ENCODE measurements around the gene QSOX1.

QSOX1 gene

GRCh38 chr1:180235077-180235501 lies 80.4 kb downstream of the QSOX1 start:
- Histone ChIP-seq H3K27me3 (ENCODE audit: control insufficient read depth, insufficient read depth, low read length) (peaks cover 60% of the 10 kb centered on the region), H3K4me3 (ENCODE audit: low read length) (peak overlapping the region; percentile 10; the same call in 1 of the 2 replicates), H3K27ac (ENCODE audit: low read length) (no peak overlapping the region), H3K4me1 (ENCODE audit: control insufficient read depth, insufficient read depth, low read length) (peaks cover 8% of the 10 kb centered on the region), H3K9me3 (ENCODE audit: control insufficient read depth, insufficient read depth, low read length) (no peaks in the 10 kb centered on the region), H3K36me3 (ENCODE audit: control insufficient read depth, insufficient read depth, low read length) (no peaks in the 10 kb centered on the region)
- no CpG with 5 or more reads among the region's 30 CpGs for WGBS (ENCODE audit: insufficient coverage, insufficient read length)
- no peak for DNase-seq (ENCODE audit: low read depth, low spot score)

DNA sequence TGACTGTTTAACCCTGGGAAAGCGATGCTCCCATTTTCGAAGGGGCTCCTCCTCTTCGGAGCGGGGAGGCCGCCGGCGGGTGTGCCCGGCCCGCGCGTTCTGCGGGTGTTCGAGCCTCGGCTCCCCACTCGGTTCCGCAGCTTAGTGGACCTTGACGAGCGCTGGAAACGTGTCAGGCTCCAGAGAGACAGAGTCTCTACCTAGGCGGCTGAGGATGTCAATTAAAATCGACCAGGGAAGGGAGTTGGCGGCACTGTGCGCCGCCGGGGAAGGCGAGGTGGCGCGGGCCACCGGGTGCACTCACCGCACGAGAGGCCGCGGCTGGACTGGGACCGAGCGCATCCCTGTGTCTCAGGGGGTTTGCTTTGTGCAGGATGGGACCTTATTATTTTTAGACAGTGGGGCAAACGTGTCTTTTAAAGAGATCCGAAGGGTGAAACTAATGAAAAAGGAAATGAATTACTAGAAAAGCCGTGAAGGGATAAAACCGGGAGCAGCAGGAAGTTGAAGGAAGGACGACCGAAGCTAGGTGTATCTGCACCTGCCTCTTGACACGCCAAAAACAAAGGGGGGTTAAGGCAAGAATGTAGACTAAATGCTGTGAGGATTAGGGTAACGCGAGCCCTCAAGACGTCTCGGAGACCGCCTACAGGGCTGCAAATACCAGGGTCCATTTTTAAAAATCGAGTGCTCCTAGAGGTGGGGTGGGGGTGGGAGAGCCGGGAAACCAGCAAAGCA lies 81.0 kb downstream of the QSOX1 start:
- H3K27me3 ChIP-seq (ENCODE audit: control insufficient read depth, insufficient read depth, low read length): peaks cover 60% of the 10 kb centered on the region
- peak overlapping the region; percentile 10; the same call in 1 of the 2 replicates for H3K4me3 ChIP-seq (ENCODE audit: low read length)
- H3K36me3 ChIP-seq (ENCODE audit: control insufficient read depth, insufficient read depth, low read length): no peaks in the 10 kb centered on the region
- DNase-seq (ENCODE audit: low read depth, low spot score): no peak
- no CpG with 5 or more reads among the region's 49 CpGs for WGBS (ENCODE audit: insufficient coverage, insufficient read length)
- H3K9me3 ChIP-seq (ENCODE audit: control insufficient read depth, insufficient read depth, low read length): no peaks in the 10 kb centered on the region
- H3K27ac ChIP-seq (ENCODE audit: low read length): no peak overlapping the region
- peaks cover 8% of the 10 kb centered on the region for H3K4me1 ChIP-seq (ENCODE audit: control insufficient read depth, insufficient read depth, low read length)

GRCh38 chr1:180236698-180237509 lies 82.2 kb downstream of the QSOX1 start:
- no CpG with 5 or more reads among the region's 16 CpGs for WGBS (ENCODE audit: insufficient coverage, insufficient read length)
- no peak overlapping the region for H3K4me3 ChIP-seq (ENCODE audit: low read length)
- no peaks in the 10 kb centered on the region for H3K9me3 ChIP-seq (ENCODE audit: control insufficient read depth, insufficient read depth, low read length)
- H3K36me3 ChIP-seq (ENCODE audit: control insufficient read depth, insufficient read depth, low read length): no peaks in the 10 kb centered on the region
- peaks cover 9% of the 10 kb centered on the region for H3K4me1 ChIP-seq (ENCODE audit: control insufficient read depth, insufficient read depth, low read length)
- DNase-seq (ENCODE audit: low read depth, low spot score): no peak
- peaks cover 56% of the 10 kb centered on the region for H3K27me3 ChIP-seq (ENCODE audit: control insufficient read depth, insufficient read depth, low read length)
- H3K27ac ChIP-seq (ENCODE audit: low read length): no peak overlapping the region

- Histone ChIP-seq H3K27me3 (ENCODE audit: control insufficient read depth, insufficient read depth, low read length) (peaks cover 45% of the 10 kb centered on the region), H3K4me3 (ENCODE audit: low read length) (no peak overlapping the region), H3K9me3 (ENCODE audit: control insufficient read depth, insufficient read depth, low read length) (no peaks in the 10 kb centered on the region), H3K4me1 (ENCODE audit: control insufficient read depth, insufficient read depth, low read length) (peaks cover 10% of the 10 kb centered on the region), H3K36me3 (ENCODE audit: control insufficient read depth, insufficient read depth, low read length) (no peaks in the 10 kb centered on the region), H3K27ac (ENCODE audit: low read length) (no peak overlapping the region)
- DNase-seq (ENCODE audit: low read depth, low spot score): no peak
- no CpG with 5 or more reads among the region's 7 CpGs for WGBS (ENCODE audit: insufficient coverage, insufficient read length)
Observed at GRCh38 chr1:180237869-180238476, 83.3 kb downstream of the QSOX1 start.

- Histone ChIP-seq H3K9me3 (ENCODE audit: control insufficient read depth, insufficient read depth, low read length) (no peaks in the 10 kb centered on the region), H3K4me1 (ENCODE audit: control insufficient read depth, insufficient read depth, low read length) (peaks cover 6% of the 10 kb centered on the region; the same call in 1 of the 2 replicates), H3K27ac (ENCODE audit: low read length) (no peak overlapping the region), H3K4me3 (ENCODE audit: low read length) (no peak overlapping the region), H3K27me3 (ENCODE audit: control insufficient read depth, insufficient read depth, low read length) (peaks cover 38% of the 10 kb centered on the region), H3K36me3 (ENCODE audit: control insufficient read depth, insufficient read depth, low read length) (no peaks in the 10 kb centered on the region)
- no CpG with 5 or more reads among the region's 7 CpGs for WGBS (ENCODE audit: insufficient coverage, insufficient read length)
- DNase-seq (ENCODE audit: low read depth, low spot score): no peak
Observed at GRCh38 chr1:180238675-180239074, 84.0 kb downstream of the QSOX1 start.

DNA sequence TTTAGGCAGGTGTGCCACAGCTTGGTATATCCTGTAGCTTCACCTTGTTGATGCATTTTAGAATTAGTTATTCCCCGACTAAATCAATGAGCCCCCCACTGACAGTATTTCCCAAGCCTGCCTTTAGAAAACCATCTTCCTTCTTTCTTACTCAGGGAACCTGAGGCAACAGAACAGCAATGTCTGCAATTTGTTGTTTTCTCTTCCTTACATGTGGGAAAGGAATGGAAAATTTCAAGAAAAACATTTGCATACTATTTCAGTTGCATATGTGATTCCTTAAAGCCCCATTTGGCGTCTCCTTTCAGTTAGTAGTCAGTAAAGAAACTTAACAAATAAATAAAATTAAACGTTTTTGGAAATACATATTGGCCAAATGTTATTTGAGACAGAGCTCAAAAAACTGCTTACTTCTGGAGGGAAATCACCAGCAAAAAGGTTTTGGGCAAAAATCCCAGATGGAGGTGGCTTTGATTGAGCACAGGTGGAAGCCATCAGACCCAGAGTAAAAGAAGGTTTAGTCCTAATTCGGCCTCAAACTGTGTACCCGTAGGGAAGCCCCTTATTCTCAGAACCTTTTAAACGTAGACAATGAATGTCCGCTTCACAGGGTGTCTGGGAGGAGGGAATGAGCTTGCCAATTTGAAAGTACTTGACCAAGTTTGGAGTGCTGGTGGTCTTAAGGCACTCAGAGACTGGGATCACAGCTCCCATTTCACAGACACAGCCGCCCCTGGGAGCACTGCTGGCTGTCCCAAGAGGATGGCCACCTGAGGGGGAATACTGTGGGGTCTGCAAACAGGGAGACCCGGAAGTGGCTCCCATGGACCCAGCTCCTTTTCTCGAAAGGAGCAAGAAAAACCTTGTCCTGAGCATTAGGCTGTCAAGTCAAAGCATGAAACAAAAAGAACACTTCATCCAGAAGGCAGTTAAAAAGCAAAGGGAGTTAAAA lies 84.8 kb downstream of the QSOX1 start:
- Histone ChIP-seq H3K9me3 (ENCODE audit: control insufficient read depth, insufficient read depth, low read length) (no peaks in the 10 kb centered on the region), H3K4me3 (ENCODE audit: low read length) (no peak overlapping the region), H3K36me3 (ENCODE audit: control insufficient read depth, insufficient read depth, low read length) (no peaks in the 10 kb centered on the region), H3K27ac (ENCODE audit: low read length) (no peak overlapping the region), H3K27me3 (ENCODE audit: control insufficient read depth, insufficient read depth, low read length) (peaks cover 31% of the 10 kb centered on the region), H3K4me1 (ENCODE audit: control insufficient read depth, insufficient read depth, low read length) (peaks cover 6% of the 10 kb centered on the region; the same call in 1 of the 2 replicates)
- DNase-seq (ENCODE audit: low read depth, low spot score): no peak
- WGBS (ENCODE audit: insufficient coverage, insufficient read length): no CpG with 5 or more reads among the region's 10 CpGs

- Histone ChIP-seq H3K27me3 (ENCODE audit: control insufficient read depth, insufficient read depth, low read length) (peaks cover 6% of the 10 kb centered on the region; the same call in 1 of the 2 replicates), H3K9me3 (ENCODE audit: control insufficient read depth, insufficient read depth, low read length) (no peaks in the 10 kb centered on the region), H3K4me1 (ENCODE audit: control insufficient read depth, insufficient read depth, low read length) (peaks cover 4% of the 10 kb centered on the region; the same call in 1 of the 2 replicates), H3K4me3 (ENCODE audit: low read length) (no peak overlapping the region), H3K36me3 (ENCODE audit: control insufficient read depth, insufficient read depth, low read length) (no peaks in the 10 kb centered on the region), H3K27ac (ENCODE audit: low read length) (no peak overlapping the region)
- no peak for DNase-seq (ENCODE audit: low read depth, low spot score)
- 100% methylated on average over 3 of the region's 8 CpGs for WGBS (ENCODE audit: insufficient coverage, insufficient read length)
Observed at GRCh38 chr1:180241716-180242544, 87.3 kb downstream of the QSOX1 start.

DNA sequence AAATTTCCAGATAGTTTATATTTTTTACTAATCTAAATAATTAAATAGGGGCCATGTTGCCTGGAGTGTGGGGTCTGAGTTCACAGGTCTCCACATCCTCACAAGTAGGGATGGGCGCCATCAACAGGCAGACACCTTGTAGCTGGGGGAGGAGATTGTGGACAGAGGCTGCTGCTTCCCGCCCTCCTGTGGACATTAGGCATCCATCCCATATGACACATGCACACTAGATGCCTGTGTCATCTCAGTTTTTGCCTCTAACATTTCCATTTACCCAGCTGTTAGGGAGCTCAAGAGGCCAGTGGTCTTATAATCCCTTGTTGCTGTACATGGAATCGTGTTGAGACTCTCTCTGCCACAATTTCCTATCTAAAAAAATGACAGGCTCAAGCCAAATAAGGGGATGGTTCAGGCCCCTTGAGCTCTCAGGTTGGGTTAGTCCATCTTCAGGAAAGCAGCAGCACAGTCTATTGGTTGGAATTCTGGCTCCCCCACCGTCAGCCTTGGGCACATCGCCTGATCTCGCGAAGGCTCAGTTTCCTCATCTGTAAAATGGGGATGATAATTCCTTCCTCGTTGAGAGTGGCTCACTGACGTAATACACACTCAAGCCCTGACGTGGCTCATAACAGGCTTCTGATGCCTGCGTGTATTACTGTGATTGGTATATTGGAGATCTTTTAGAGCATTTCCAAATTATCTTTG lies 89.0 kb downstream of the QSOX1 start:
- Histone ChIP-seq H3K27me3 (ENCODE audit: control insufficient read depth, insufficient read depth, low read length) (no peaks in the 10 kb centered on the region), H3K4me1 (ENCODE audit: control insufficient read depth, insufficient read depth, low read length) (peaks cover 4% of the 10 kb centered on the region; the same call in 1 of the 2 replicates), H3K9me3 (ENCODE audit: control insufficient read depth, insufficient read depth, low read length) (no peaks in the 10 kb centered on the region), H3K4me3 (ENCODE audit: low read length) (no peak overlapping the region), H3K36me3 (ENCODE audit: control insufficient read depth, insufficient read depth, low read length) (no peaks in the 10 kb centered on the region), H3K27ac (ENCODE audit: low read length) (no peak overlapping the region)
- no peak for DNase-seq (ENCODE audit: low read depth, low spot score)
- no CpG with 5 or more reads among the region's 11 CpGs for WGBS (ENCODE audit: insufficient coverage, insufficient read length)

- no CpG with 5 or more reads among the region's 6 CpGs for WGBS (ENCODE audit: insufficient coverage, insufficient read length)
- Histone ChIP-seq H3K27me3 (ENCODE audit: control insufficient read depth, insufficient read depth, low read length) (no peaks in the 10 kb centered on the region), H3K4me1 (ENCODE audit: control insufficient read depth, insufficient read depth, low read length) (peaks cover 6% of the 10 kb centered on the region; the same call in 1 of the 2 replicates), H3K4me3 (ENCODE audit: low read length) (no peak overlapping the region), H3K27ac (ENCODE audit: low read length) (no peak overlapping the region), H3K9me3 (ENCODE audit: control insufficient read depth, insufficient read depth, low read length) (no peaks in the 10 kb centered on the region), H3K36me3 (ENCODE audit: control insufficient read depth, insufficient read depth, low read length) (no peaks in the 10 kb centered on the region)
- DNase-seq (ENCODE audit: low read depth, low spot score): no peak
Observed at GRCh38 chr1:180244840-180245239, 90.2 kb downstream of the QSOX1 start.
